ENCODE results near the gene MAP4K2. TPM values are rescaled to one million over a fixed set of nuclear protein-coding genes. Genes with fewer than 3 reads are reported as not detected.

Gene MAP4K2
- total and polyA plus RNA-seq, 2 of the 8 experiments (the other 6 are each of a cell fraction or from before 2014, with no cell fraction given): 20.1 to 20.7 TPM

- H3K4me1 ChIP-seq (replicated peaks in 1 of 4; ENCODE audit: control insufficient read depth in 3 of 4, insufficient read depth in 4 of 4, low read length in 3 of 4): peaks cover 0 to 14% (median 13%) of the 10 kb centered on the region in 4 experiments; a peak in 6 of 7 replicates
- no peak overlapping the region for H4K8ac ChIP-seq (ENCODE audit: extremely low read depth, insufficient read depth, low read length)
- H2BK120ac ChIP-seq (replicated peaks; ENCODE audit: low read depth, low read length): no peak overlapping the region
- H2BK5ac ChIP-seq (ENCODE audit: low read depth, low read length): no peak overlapping the region
- peaks cover 2 to 7% of the 10 kb centered on the region in 2 experiments for H4K20me1 ChIP-seq (replicated peaks in 1 of 2; ENCODE audit: control insufficient read depth in 1 of 2, insufficient read depth in 2 of 2, low read length in 2 of 2)
- DNase-seq (ENCODE audit: low read depth in 1 of 2, low spot score in 2 of 2): no peak
- no peak overlapping the region for H3K9ac ChIP-seq (replicated peaks in 1 of 4; ENCODE audit: extremely low read depth in 1 of 4, low read depth in 3 of 4, low read length in 3 of 4)
- peaks cover 6 to 27% (median 13%) of the 10 kb centered on the region in 4 experiments; a peak in 5 of 8 replicates for H3K36me3 ChIP-seq (ENCODE audit: control insufficient read depth in 2 of 4, insufficient read depth in 4 of 4, low read length in 3 of 4)
- H3K23ac ChIP-seq (ENCODE audit: insufficient read length): no peak overlapping the region
- H3K27me3 ChIP-seq (replicated peaks in 1 of 4; ENCODE audit: control insufficient read depth in 3 of 4, extremely low read depth in 1 of 4, insufficient read depth in 3 of 4, low read length in 3 of 4): no peaks in the 10 kb centered on the region
- no peak overlapping the region for H2AFZ ChIP-seq (ENCODE audit: low read length)
- no peak overlapping the region for H3K4me3 ChIP-seq (ENCODE audit: extremely low read depth in 1 of 4, insufficient read depth in 2 of 4, low read depth in 3 of 4, low read length in 4 of 4)
- H3K79me2 ChIP-seq (ENCODE audit: control insufficient read depth in 1 of 2, insufficient read depth in 2 of 2, low read length in 2 of 2): no peaks in the 10 kb centered on the region; a peak in 1 of 4 replicates
- no peak overlapping the region for H3K4ac ChIP-seq (replicated peaks; ENCODE audit: insufficient read length, low read depth, low read length)
- no peak overlapping the region for H2BK20ac ChIP-seq (ENCODE audit: low read length)
- FAIRE-seq: no peak
- ChIA-PET POLR2A (ENCODE audit: partially characterized antibody) (interaction anchor here (1.7 kb wide), 1 partner anchor 17 kb away, joined by 4 read pairs; no protein-coding TSS in a partner anchor), CTCF (ENCODE audit: partially characterized antibody) (interaction anchor here (0.6 to 2.4 kb wide), 5 partner anchors 10 to 1402 kb away, joined by 3 to 16 read pairs (median 6); no protein-coding TSS in a partner anchor)
- no peak overlapping the region for H4K5ac ChIP-seq (ENCODE audit: insufficient read length, low read depth, low read length)
- no peak overlapping the region for H3K56ac ChIP-seq (replicated peaks; ENCODE audit: insufficient read length, low read depth, low read length)
- no peak overlapping the region for H2AK5ac ChIP-seq (ENCODE audit: low read depth, low read length)
- H3K14ac ChIP-seq (ENCODE audit: insufficient read length): no peak overlapping the region
- 95% methylated on average over 9 of the region's 10 CpGs; no CpG with 5 or more reads in 1 of the 2 experiments for WGBS, 2 experiments (ENCODE audit: extremely low coverage in 1 of 2, insufficient coverage in 1 of 2, insufficient read length in 1 of 2, insufficient replicate concordance in 2 of 2, low coverage in 1 of 2, low lambda C conversion rate in 2 of 2, missing lambda C conversion rate in 1 of 2)
- H4K91ac ChIP-seq (replicated peaks; ENCODE audit: insufficient read length, low read length): no peak overlapping the region
- H3K79me1 ChIP-seq (ENCODE audit: low read depth, low read length): no peaks in the 10 kb centered on the region
- TF ChIP-seq NRF1 (IDR thresholded peaks at IDR 0.05; ENCODE audit: low read depth, low read length) (no peak), SP1 (IDR thresholded peaks at IDR 0.05; ENCODE audit: low read depth, low read length) (no peak), MAX (IDR thresholded peaks at IDR 0.05) (no peak), HDAC6 (IDR thresholded peaks at IDR 0.05; ENCODE audit: low read depth, low read length) (no peak), TAF7 (optimal IDR thresholded peaks at IDR 0.05; ENCODE audit: borderline replicate concordance, low read depth, low read length) (no peak), GABPA (IDR thresholded peaks at IDR 0.05; ENCODE audit: borderline replicate concordance, insufficient read depth, low read length) (no peak), BCL11A (IDR thresholded peaks at IDR 0.05; ENCODE audit: low read depth in 2 of 2, low read length in 2 of 2) (no peak), POU5F1 (IDR thresholded peaks at IDR 0.05; ENCODE audit: low read depth, low read length) (no peak), GTF2F1 (IDR thresholded peaks at IDR 0.05; ENCODE audit: borderline replicate concordance, low read depth, low read length) (no peak), SIN3A (conservative IDR thresholded peaks at IDR 0.05 in 1 of 2, IDR thresholded peaks at IDR 0.05 in 1 of 2; ENCODE audit: low read depth in 1 of 2, low read length in 2 of 2) (no peak), CBX8 (IDR thresholded peaks at IDR 0.05; ENCODE audit: borderline replicate concordance, low read depth, low read length) (no peak), TCF12 (IDR thresholded peaks at IDR 0.05; ENCODE audit: low read depth, low read length) (no peak), CBX5 (IDR thresholded peaks at IDR 0.05; ENCODE audit: low read depth, low read length) (no peak), TBP (IDR thresholded peaks at IDR 0.05; ENCODE audit: low read depth, low read length) (no peak)
- no peak overlapping the region for H2BK12ac ChIP-seq (ENCODE audit: low read depth, low read length)
- H3K9me3 ChIP-seq (ENCODE audit: insufficient read depth in 2 of 2, low read depth in 1 of 2, low read length in 1 of 2): no peaks in the 10 kb centered on the region
- H3K18ac ChIP-seq (ENCODE audit: extremely low read depth, low read length): no peak overlapping the region
- no peak overlapping the region for H3K27ac ChIP-seq (ENCODE audit: low read depth, low read length)
- H2BK15ac ChIP-seq (ENCODE audit: low read length): no peak overlapping the region
- 0 out of 2 replicates have a peak, but pooled peaks cover 4% of the 10 kb centered on the region for H3K23me2 ChIP-seq (ENCODE audit: low read depth, low read length)
- H3K4me2 ChIP-seq (ENCODE audit: insufficient read depth in 1 of 2, low read depth in 2 of 2, low read length in 2 of 2): no peak overlapping the region
Measured at GRCh38 chr11:64837887-64838351, 34.9 kb upstream of the MAP4K2 start.

All from H1 (cell line).